IgD-negative memory B cell (primary cell): ENCODE measurements around the gene LIX1L. TPM values are rescaled to one million over a fixed set of nuclear protein-coding genes. Genes with fewer than 3 reads are reported as not detected.

Experiments
- H3K27ac Mint-ChIP-seq, 3 donors: one replicate each; pipeline ENCODE4 v1.8.0; 2020 to 2022; ENCODE audit warnings: mild to moderate bottlenecking in 3 of 3, mixed read lengths in 3 of 3, moderate library complexity in 1 of 3
- H3K27me3 Mint-ChIP-seq: one replicate; pipeline ENCODE4 v1.8.0; 2021; ENCODE audit warnings: mixed read lengths
- H3K36me3 Mint-ChIP-seq: one replicate; pipeline ENCODE4 v1.8.0; 2020; ENCODE audit warnings: mild to moderate bottlenecking, mixed read lengths
- H3K4me1 Mint-ChIP-seq, 3 donors: one replicate each; pipeline ENCODE4 v1.8.0; 2020 to 2022; ENCODE audit warnings: mixed read lengths in 3 of 3, mild to moderate bottlenecking in 1 of 3
- H3K4me3 Mint-ChIP-seq, 4 donors: one replicate each; pipeline ENCODE4 v1.8.0; 2020 to 2022; ENCODE audit warnings: mild to moderate bottlenecking in 4 of 4, mixed read lengths in 4 of 4, moderate library complexity in 3 of 4
- H3K9me3 Mint-ChIP-seq, 3 donors: one replicate each; pipeline ENCODE4 v1.8.0; 2020 to 2021; ENCODE audit warnings: mixed read lengths in 3 of 3, mild to moderate bottlenecking in 1 of 3
- polyA plus RNA-seq: library from polyadenylated mRNA; unstranded; fragments of 300-500 nt; fragmentation: Illumina TruSeq; gene quantifications from one replicate; pipeline ENCODE4 v1.2.3, GENCODE V29; 2021

Gene LIX1L
- polyA plus RNA-seq, 1 donor from 2014 or later = 12.8 TPM

DNA sequence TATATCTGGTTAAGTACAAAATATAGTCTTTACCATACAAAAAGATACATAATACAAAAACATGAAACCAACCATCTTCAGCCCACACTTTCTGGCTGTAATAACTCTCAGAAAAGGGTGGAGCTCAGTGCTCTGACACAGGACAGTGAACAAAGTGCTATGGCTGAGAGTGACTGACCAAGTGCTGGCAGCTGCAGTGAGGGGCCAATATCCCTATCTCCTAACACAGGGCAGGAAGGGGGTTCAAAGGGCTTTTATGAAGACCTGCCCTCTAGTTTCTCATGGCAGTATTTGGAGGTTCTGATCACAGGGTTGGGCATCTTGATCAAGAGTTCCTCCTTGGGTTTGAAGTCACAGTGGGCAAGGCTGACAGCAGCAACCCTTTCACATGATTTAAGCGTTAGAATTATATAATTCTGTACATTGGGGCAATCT is 34.7 kb upstream of the LIX1L start:
- Mint-ChIP-seq H3K4me3 (peak overlapping the region; percentile 82 to 98 (median 97)), H3K27me3 (no peaks in the 10 kb centered on the region), H3K9me3 (peaks cover 0 to 3% (median 0%) of the 10 kb centered on the region in 3 donors), H3K36me3 (peaks cover 27% of the 10 kb centered on the region), H3K4me1 (peaks cover 27 to 38% (median 37%) of the 10 kb centered on the region in 3 donors), H3K27ac (peak overlapping the region; percentile 33 to 80 (median 64))

DNA sequence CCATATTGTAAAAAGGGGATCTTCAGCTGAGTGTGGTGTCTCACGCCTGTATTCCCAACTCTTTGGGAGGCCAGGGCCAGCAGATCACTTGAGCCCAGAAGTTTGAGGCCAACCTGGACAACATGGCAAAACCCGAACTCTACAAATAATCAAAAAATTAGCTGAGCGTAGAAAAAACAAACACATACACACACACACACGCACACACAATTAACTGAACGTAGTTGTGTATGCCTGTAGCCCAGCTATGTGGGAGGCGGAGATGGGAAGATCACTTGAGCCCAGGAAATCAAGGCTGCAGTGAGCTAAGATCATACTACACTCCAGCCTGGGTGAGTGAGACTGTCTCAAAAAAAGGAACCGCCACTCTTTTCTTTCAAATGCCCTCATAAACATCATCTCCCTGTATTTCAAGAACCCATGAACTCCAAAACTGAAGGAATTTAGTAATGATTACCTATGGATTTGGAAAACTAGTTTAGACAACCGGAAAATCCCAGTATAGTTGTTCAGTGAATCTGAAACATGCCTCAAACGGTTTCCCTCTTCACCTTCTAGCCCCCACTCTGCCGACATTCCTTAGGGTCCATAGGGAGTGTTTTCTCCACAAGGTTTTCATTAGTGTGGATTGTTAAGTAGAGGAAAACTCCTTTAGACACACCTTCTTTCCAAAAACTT is 34.1 kb upstream of the LIX1L start:
- peaks cover 27% of the 10 kb centered on the region for H3K36me3 Mint-ChIP-seq
- peaks cover 0 to 3% (median 0%) of the 10 kb centered on the region in 3 donors for H3K9me3 Mint-ChIP-seq
- H3K4me3 Mint-ChIP-seq = peak overlapping the region; percentile 82 to 98 (median 97)
- no peaks in the 10 kb centered on the region for H3K27me3 Mint-ChIP-seq
- H3K27ac Mint-ChIP-seq = peak overlapping the region in 2 of 3 donors; percentile 64 to 80
- H3K4me1 Mint-ChIP-seq = peaks cover 26 to 38% (median 35%) of the 10 kb centered on the region in 3 donors

DNA sequence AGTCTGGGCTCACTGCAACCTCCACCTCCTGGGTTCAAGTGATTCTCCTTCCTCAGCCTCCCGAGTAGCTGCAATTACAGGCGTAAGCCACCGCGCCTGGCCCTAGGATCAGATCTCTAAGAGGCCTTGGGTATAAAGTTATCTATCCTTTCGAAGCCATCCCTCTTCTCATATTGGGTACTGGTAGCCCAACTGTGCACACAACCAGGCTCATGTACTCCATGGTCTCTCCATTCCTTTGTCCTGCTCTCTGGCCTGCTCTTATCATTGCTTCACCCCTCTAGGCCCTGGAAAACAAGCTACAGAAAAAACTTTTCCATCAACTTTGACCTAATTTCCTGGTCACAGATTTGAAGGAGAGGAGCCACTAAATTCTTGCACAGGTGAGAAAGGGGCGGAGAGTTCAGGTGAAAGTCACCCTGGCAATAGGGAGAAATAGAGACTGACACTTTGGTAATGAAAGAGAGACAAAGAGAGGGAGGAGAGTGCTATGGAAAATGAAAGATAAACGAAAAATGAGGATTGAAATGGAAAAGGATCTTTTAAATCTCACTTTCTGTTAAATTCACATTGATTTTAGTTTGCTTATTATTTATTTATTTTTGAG is 32.5 kb upstream of the LIX1L start:
- Mint-ChIP-seq H3K27me3 (no peaks in the 10 kb centered on the region), H3K4me3 (peak overlapping the region in 3 of 4 donors; percentile 44 to 97 (median 82)), H3K4me1 (peaks cover 35 to 49% (median 39%) of the 10 kb centered on the region in 3 donors), H3K27ac (peak overlapping the region; percentile 24 to 81 (median 64)), H3K36me3 (peaks cover 22% of the 10 kb centered on the region), H3K9me3 (no peaks in the 10 kb centered on the region)

DNA sequence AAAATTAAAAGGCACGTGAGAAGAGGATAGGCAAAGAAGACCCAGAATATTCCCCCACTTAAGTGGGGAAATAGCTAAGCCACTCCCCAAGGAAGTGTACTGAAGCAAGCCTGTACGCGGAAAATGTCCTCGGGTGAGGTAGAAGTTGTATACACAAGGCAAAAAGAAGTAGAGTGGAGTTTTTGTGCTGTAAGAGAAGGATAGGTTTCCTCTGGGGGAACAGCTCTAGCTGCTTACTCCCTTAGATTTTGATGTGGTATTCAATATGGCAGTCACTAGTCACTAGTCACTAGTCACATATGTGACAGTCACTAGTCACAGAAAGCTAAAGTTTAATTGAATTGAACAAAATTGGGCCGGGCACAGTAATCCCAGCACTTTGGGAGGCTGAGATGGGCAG is 31.0 kb upstream of the LIX1L start:
- peak overlapping the region; percentile 1 to 57 (median 20) for H3K4me3 Mint-ChIP-seq
- H3K27ac Mint-ChIP-seq = peak overlapping the region; percentile 24 to 74 (median 40)
- H3K9me3 Mint-ChIP-seq = no peaks in the 10 kb centered on the region
- H3K4me1 Mint-ChIP-seq = peaks cover 45 to 63% (median 53%) of the 10 kb centered on the region in 3 donors
- peaks cover 6% of the 10 kb centered on the region for H3K36me3 Mint-ChIP-seq
- H3K27me3 Mint-ChIP-seq = no peaks in the 10 kb centered on the region

DNA sequence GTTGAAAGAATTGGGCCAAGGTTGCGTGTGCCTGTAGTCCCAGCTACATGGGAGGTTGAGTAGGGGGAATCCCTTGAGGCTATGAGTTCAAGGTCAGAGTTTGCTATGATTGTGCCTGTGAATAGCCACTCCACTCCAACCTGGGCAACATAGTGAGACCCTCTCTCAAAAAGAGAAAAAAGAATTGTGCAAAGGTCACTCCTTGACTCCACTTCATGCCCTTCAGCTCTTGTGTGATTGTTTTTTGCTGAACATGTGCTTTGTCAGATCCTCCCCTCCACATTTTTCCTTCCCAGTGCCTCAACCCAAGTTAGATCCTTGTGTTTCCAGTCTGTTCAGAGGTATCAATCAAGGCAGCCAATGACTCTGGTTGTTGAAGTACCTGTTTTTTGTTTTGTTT is 30.1 kb upstream of the LIX1L start:
- Mint-ChIP-seq H3K4me3 (peak overlapping the region in 2 of 4 donors; percentile 1 to 56), H3K27me3 (no peaks in the 10 kb centered on the region), H3K36me3 (no peaks in the 10 kb centered on the region), H3K27ac (peak overlapping the region; percentile 26 to 74 (median 40)), H3K4me1 (peaks cover 51 to 71% (median 61%) of the 10 kb centered on the region in 3 donors), H3K9me3 (no peaks in the 10 kb centered on the region)

DNA sequence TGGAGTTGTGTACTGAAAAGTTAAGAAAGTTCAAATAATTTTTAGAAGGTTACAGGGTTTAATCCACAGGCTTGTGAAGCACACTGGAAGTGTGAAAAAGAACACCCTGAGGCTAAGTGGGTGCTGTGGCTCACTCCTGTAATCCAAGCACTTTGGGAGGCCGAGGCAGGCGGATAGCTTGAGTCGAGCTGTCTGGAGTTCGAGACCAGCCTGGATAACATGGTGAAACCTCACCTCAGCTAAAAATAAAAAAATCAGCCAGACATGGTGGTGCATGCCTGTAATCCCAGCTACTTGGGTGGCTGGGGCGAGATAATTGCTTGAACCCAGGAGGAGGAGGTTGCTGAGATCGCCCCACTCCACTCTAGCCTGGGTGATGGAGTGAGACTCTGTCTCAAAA is 28.7 kb upstream of the LIX1L start:
- Mint-ChIP-seq H3K4me3 (peak overlapping the region in 1 of 4 donors; percentile 82), H3K9me3 (no peaks in the 10 kb centered on the region), H3K4me1 (peaks cover 50 to 71% (median 52%) of the 10 kb centered on the region in 3 donors), H3K36me3 (no peaks in the 10 kb centered on the region), H3K27me3 (no peaks in the 10 kb centered on the region), H3K27ac (peak overlapping the region in 1 of 3 donors; percentile 89)

DNA sequence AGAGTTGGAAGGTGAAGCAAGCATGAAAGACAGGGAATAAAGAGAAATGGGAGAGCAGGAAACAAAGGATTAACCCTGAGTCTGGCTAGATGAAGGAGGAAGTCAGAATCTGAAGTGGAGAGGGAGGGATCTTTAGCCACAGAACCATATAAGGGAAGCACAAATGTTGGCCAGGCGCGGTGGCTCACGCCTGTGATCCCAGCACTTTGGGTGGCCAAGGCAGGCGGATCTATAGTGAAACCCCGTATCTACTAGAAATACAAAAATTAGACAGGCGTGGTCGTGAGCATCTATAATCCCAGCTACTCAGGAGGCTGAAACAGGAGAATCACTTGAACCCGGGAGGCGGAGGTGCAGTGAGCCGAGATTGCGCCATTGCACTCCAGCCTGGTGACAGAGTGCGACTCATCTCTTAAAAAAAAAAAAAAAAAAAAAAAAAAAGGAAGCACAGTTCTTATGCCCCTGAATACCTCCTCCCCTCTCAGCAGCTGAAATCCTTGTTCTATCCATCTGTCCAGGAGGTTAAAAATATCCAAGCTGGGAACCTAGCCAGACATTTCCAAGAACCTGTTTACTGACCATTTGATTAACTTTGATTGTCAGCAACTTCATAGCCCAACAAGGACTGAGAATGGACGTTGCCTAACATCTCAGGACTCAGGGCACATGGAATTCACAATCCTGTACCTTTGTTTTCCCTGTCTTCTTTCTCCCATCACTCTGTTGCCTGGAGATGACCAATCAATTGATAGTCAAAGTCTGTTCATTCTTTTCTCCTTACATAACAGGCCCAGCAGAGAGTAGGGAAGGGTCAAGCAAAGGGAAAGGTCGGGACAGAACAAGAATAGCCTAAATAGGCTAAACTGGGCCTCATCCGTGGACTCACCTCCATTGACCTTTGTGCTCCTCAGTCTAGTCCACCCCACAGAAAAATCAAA is 28.0 kb upstream of the LIX1L start:
- no peaks in the 10 kb centered on the region for H3K9me3 Mint-ChIP-seq
- H3K27me3 Mint-ChIP-seq = no peaks in the 10 kb centered on the region
- H3K4me3 Mint-ChIP-seq = peak overlapping the region; percentile 6 to 89 (median 82)
- peak overlapping the region in 2 of 3 donors; percentile 89 to 95 for H3K27ac Mint-ChIP-seq
- peaks cover 42 to 66% (median 52%) of the 10 kb centered on the region in 3 donors for H3K4me1 Mint-ChIP-seq
- no peaks in the 10 kb centered on the region for H3K36me3 Mint-ChIP-seq

DNA sequence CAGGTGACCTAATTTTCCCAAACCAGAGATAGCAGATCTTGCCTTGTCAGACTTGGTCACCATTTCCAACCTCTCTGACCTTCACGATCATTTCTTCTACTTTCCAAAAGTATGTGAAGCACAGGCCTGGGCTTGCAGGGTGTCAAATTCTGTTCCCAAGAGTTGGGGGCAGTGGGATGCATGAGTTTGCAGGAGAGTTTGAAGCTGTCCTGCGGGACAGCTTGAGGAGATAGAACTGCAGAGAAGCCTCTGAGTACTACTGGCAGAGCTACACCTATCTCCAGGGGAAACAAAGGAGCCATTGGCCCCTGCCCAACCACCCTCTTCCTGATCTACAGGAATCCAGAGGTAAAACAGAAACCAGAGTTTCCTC is 27.3 kb upstream of the LIX1L start:
- Mint-ChIP-seq H3K4me1 (peaks cover 36 to 61% (median 48%) of the 10 kb centered on the region in 3 donors), H3K27ac (peak overlapping the region; percentile 89 to 95 (median 91)), H3K27me3 (no peaks in the 10 kb centered on the region), H3K36me3 (no peaks in the 10 kb centered on the region), H3K4me3 (peak overlapping the region; percentile 64 to 89 (median 82)), H3K9me3 (no peaks in the 10 kb centered on the region)

DNA sequence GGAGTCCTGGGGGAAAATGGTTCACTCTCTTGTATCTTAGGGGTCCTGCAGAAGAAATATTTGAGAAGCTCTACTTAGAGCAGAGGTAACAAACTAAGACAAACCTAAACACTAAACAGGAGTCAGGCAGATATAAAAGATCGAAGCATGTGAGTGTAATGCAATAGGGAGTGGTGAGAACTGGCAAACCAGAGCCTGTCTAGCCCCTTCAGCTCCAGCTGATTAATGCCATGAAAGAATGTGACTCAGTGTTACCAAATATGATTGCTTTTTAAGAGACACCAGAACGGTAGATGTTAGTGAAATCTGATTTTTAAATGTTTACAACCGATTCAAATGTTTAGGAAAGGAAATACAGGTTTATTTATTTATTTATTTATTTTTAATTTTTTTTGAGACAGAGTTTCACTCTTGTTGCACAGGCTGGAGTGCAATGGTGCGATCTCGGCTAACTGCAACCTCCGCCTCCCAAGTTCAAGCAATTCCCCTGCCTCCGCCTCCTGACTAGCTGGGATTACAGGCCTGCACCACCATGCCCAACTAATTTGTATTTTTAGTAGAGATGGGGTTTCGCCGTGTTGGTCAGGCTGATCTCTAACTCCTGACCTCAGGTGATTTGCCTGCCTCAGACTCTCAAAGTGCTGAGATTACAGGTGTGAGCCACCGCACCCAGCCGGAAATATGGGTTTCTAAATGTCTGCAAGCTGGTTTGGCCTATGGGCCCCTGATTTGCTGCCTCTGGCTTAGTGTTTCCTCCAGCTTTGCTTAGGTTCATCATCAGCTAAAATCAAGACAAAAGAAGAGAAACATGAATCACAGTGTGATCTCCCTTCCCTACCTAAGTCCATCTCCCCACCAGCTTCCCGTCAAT is 26.4 kb upstream of the LIX1L start:
- Mint-ChIP-seq H3K4me3 (peak overlapping the region; percentile 64 to 89 (median 82)), H3K27ac (peak overlapping the region; percentile 89 to 95 (median 91)), H3K27me3 (no peaks in the 10 kb centered on the region), H3K9me3 (no peaks in the 10 kb centered on the region), H3K36me3 (no peaks in the 10 kb centered on the region), H3K4me1 (peaks cover 35 to 59% (median 46%) of the 10 kb centered on the region in 3 donors)

DNA sequence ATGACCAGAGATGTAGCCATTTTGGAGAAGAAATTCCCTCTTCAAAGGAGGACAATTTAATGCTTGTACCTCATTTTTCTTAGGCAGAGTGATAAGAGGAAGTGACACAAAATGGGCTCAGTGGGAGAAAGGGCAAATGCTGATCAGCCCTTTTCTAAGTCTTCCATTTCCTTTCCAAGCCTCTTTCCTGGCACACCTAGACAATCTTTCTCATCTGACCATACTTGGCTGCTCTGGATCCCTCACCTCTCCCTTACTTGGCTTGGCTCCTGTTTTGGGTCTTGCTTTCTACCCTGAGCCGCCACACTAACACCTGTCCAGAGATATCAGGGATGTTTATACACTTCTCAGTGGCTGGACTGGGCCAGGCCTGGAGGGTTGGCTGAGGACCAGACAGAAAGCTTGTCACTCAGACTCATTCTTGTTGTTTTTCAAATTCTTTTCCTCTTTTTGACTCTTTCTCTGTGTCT is 25.4 kb upstream of the LIX1L start:
- Mint-ChIP-seq H3K9me3 (no peaks in the 10 kb centered on the region), H3K4me1 (peaks cover 28 to 53% (median 39%) of the 10 kb centered on the region in 3 donors), H3K36me3 (no peaks in the 10 kb centered on the region), H3K4me3 (peak overlapping the region in 3 of 4 donors; percentile 6 to 43 (median 16)), H3K27me3 (no peaks in the 10 kb centered on the region), H3K27ac (peak overlapping the region; percentile 36 to 80 (median 65))

DNA sequence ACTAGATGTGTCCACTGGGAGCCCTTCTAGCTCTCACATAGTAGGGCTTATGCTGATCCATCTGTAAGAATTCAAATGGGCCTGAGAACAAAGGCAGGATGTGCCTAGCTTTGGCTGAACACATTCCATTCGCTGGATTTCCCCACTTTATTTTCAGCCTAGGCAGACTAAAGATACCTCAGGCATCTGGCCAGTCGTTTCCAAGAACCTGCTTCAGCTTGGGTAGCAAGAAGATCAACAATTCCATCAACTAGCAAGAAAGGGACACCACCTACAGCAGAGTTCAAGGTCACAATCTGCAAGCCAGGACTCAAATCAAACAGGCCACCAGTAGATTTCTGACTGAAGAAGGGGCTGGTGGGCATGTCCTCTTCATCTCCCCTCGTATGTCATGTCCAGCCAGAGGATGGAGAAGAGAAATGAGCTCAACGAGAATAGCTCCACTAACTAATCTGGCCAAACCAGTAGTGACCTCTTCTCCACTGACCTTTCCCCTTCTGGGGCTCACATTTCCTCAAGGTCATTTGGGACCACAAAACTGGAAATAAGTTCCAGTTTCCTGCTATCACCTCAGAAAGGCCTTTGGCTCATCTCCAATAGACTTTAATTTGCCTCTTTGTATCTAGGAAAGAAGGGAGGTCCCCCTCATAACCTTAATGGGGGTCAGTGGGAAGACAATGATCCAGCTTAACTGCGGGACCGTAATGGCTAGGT is 24.4 kb upstream of the LIX1L start:
- Mint-ChIP-seq H3K27me3 (no peaks in the 10 kb centered on the region), H3K4me3 (peak overlapping the region in 3 of 4 donors; percentile 27 to 38 (median 31)), H3K4me1 (peaks cover 28 to 46% (median 33%) of the 10 kb centered on the region in 3 donors), H3K36me3 (no peaks in the 10 kb centered on the region), H3K9me3 (no peaks in the 10 kb centered on the region), H3K27ac (peak overlapping the region in 1 of 3 donors; percentile 15)

DNA sequence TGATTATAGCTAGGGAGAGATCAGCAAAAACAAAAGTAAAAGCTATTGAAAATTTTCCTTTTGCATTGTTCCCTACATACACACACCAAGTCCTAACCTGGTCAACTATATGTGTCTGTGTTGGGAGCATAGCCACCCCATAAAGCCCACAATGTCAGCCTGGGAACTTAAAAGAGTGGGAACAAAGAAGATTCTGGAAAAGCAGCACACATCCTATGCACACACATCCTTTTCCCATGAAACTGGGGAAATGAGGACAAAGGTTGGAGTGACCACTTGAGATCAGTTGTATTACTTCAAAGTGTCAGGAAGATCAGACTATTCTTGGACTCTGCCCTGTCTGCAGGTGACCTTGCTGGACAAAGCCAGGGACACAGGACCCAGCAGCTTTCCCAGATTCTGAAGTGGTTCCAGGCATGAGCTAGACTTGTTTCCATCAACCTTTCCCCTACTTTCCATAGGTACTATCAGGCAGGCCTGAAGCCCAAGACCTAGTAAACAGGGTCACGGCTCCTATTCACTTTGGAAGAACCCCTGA is 22.7 kb upstream of the LIX1L start:
- Mint-ChIP-seq H3K9me3 (no peaks in the 10 kb centered on the region), H3K27ac (no peak overlapping the region), H3K4me3 (no peak overlapping the region), H3K27me3 (no peaks in the 10 kb centered on the region), H3K4me1 (peaks cover 26 to 37% (median 26%) of the 10 kb centered on the region in 3 donors), H3K36me3 (no peaks in the 10 kb centered on the region)
